Stimulated activated CD8-positive, alpha-beta memory T cell treated with anti-CD3 and anti-CD28 coated beads, Interleukin-7, amount 100 ng/mL, for 24 hours (primary cell): ENCODE data around the gene CKLF.
"Not testable (repeated sequence)": the region's sequence is repeated elsewhere in the genome, so short reads cannot be mapped to it uniquely, and the experiment has no call there.

ENCODE experiments used
- DNase-seq: peaks from one replicate; pipeline ENCODE4 v3.0.0-alpha.2; 2020; ENCODE audit warnings: low read depth

The CKLF gene

DNA sequence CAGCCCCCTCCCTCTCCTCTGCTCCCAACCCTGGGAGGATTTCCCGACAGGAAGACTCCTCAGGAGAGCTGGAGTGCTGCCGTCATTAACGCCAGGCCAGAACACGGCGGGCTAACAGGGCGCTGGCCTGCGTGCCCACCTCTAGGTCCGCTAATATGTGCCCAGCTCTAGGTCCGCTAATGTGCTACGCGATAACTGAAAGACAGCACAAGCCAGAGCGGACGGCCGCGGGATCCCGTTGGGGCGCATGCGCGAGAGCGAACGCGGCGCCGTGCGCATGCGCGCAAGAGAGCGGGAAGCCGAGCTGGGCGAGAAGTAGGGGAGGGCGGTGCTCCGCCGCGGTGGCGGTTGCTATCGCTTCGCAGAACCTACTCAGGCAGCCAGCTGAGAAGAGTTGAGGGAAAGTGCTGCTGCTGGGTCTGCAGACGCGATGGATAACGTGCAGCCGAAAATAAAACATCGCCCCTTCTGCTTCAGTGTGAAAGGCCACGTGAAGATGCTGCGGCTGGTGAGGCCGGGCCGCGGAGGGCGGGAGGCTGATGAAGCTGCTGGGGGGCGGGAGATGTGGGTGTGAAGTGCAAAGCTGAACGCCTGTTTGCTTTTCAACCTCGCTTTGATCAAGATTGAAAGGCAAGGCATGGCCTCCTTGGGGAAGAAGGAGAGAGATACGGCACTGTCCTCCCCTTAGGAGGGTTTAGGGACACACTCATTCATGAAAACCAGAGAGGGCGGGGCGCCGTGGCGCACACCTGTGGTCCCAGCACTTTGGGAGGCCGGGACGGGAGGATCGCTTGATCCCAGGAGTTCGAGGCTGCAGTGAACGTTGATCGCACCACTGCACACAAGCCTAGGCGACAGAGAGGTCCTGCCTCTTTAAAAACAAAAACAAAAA, at the start of gene CKLF:
Gene CKLF, plus strand, starts transcription at position 291 of the 892 bp plus-strand sequence. Its CDS starts 140 bp downstream, at position 431.
- peak; percentile 72 for DNase-seq

DNA sequence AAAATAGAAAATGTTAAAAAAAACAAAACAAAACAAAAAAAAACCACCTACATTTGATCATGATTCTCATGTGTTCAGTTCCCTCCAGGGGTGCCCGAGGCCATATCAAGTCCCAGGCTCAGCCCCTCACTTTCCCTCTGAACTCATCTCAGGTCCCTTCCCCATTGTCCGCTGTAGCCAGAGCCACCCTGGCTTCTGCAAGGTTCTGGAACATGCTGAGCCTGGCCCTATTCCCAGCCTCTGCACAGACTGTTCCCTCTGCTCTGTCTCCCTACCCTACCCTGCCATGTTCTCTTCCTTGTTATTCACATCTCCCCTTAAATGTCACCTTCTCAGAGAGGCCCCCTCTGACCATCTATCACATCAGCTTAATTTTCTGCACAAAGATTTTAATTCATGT, 49.3 kb upstream of the CKLF start:
- no peak for DNase-seq

- no peak for DNase-seq
Observed at GRCh38 chr16:66503612-66504011, 48.8 kb upstream of the CKLF start.

- DNase-seq, result no peak
Observed at GRCh38 chr16:66507731-66508239, 44.6 kb upstream of the CKLF start.

- no peak for DNase-seq
Observed at GRCh38 chr16:66508248-66508913, 44.0 kb upstream of the CKLF start.

- DNase-seq, result no peak
Observed at GRCh38 chr16:66508914-66509496, 43.4 kb upstream of the CKLF start.

- DNase-seq, result no peak
Observed at GRCh38 chr16:66509576-66509975, 42.8 kb upstream of the CKLF start.

DNA sequence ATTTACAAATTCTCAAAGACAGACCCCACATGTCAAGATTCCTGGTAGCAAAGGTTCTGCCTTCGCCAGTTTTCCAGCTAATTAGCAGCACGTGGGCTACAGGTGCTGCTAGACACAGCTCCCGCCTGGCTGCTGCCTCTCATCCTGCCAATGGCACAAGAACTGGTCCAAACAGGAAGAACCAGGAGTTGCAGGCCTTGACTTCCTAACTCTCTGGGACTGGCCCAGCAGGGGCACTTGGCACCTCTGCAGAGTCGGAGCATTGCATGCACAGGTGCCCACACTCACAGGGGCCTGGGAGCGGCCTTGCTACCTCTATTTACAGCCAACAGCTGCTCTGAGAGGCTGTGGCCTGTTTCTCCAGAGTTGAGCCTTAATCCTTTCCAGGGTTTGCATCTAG, 42.1 kb upstream of the CKLF start:
- DNase-seq, result no peak

DNA sequence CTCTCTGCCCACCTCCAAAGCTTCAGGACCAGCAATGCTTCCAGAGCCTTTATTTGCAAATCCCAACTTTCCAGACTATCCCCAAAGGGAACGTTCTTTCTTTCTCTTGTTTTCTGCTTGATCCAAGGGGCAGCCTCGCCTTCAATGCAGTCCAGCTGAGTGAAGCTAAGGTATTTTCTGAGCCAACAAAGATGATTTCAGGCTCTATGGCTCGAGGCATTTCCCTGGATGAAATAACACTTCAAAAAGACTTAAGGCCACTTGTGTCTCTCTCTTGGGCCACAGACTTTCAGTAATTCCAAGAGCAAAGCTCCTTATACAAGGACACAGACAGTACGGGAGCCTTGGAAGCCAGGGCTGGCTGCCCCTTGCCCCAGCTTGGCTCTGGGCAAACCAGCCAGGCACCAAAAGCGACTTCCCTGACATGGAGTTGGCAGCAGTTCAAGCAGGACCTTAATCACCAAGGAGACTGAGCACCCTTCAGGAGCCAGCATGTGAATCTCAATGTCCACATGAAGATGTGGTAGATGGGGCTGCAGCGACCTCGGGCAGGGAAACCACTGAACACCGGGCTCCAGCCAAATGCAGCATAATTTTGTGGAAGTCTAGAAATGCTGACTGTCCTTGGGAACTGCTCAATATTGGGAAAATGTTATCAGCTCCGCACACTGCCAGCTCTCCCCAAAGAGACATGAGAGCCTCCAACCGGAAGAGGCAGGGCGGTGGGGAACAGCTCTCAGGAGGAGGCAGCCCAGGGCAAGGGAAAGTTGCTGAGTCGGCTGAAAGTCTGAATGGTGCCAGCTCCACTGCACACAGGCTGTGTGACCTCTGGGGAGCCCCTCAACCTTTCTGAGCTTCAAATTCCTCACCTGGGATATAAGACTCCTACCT, 41.4 kb upstream of the CKLF start:
- no peak for DNase-seq

- no peak for DNase-seq
Observed at GRCh38 chr16:66511602-66512271, 40.6 kb upstream of the CKLF start.

- no peak for DNase-seq
Observed at GRCh38 chr16:66512272-66513110, 39.9 kb upstream of the CKLF start.

DNA sequence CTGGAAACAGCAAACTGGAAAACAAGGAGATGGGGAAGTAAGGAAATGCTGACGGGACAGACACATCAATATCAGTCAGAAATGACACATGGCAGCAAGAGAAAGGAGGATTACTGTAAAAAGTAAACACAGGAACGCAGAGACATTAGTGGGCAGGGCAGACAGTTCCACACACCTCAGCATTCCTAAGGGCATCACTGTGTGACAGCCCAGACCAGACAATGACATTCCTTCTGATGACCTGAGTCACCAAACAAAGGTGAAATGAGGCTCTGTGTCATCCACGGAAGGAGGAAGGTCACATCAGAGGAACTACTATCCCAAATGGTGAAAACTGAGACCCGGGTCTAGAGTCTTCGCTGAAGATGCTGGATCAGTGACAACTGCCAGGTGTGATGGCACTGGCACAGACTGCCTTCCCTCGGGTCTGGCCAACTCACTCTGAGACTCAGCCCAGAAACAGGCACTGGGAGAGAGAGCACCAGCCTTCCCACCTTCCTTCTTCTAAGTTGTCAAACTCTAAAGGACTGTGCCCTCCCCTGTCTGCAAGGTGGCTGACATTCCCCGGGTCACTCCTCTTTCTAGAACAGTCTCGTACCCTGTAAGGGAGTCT, 39.2 kb upstream of the CKLF start:
- DNase-seq, result no peak

DNA sequence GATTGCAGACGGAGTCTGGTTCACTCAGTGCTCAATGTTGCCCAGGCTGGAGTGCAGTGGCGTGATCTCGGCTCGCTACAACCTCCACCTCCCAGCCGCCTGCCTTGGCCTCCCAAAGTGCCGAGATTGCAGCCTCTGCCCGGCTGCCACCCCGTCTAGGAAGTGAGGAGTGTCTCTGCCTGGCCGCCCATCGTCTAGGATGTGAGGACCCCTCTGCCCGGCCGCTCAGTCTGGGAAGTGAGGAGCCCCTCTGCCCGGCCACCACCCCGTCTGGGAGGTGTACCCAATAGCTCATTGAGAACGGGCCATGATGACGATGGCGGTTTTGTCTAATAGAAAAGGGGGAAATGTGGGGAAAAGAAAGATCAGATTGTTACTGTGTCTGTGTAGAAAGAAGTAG, 38.0 kb upstream of the CKLF start:
- not testable (repeated sequence) for DNase-seq

DNA sequence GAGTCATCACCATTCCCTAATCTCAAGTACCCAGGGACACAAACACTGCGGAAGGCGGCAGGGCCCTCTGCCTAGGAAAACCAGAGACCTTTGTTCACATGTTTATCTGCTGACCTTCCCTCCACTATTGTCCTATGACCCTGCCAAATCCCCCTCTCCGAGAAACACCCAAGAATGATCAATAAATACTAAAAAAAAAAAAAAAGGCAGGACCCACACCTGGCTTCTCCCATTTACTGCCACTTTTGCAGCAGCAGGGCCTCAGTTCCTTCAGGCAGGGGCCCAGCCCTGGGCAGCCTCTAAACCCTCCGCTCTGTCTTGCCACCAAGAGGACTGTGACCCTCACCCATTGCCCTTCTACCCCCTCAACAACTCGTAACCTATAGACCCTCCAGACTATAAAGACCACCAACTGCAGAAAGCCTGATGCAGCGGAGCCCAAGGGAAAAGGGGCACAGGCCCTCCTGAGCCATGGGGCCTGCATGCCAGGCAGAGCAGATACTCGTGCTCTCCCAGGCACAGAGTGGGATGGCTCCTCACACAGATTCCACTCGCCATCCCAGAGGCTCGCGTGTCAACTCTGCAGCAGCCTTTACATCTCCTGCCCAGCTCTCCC, 37.3 kb upstream of the CKLF start:
- not testable (repeated sequence) for DNase-seq

DNA sequence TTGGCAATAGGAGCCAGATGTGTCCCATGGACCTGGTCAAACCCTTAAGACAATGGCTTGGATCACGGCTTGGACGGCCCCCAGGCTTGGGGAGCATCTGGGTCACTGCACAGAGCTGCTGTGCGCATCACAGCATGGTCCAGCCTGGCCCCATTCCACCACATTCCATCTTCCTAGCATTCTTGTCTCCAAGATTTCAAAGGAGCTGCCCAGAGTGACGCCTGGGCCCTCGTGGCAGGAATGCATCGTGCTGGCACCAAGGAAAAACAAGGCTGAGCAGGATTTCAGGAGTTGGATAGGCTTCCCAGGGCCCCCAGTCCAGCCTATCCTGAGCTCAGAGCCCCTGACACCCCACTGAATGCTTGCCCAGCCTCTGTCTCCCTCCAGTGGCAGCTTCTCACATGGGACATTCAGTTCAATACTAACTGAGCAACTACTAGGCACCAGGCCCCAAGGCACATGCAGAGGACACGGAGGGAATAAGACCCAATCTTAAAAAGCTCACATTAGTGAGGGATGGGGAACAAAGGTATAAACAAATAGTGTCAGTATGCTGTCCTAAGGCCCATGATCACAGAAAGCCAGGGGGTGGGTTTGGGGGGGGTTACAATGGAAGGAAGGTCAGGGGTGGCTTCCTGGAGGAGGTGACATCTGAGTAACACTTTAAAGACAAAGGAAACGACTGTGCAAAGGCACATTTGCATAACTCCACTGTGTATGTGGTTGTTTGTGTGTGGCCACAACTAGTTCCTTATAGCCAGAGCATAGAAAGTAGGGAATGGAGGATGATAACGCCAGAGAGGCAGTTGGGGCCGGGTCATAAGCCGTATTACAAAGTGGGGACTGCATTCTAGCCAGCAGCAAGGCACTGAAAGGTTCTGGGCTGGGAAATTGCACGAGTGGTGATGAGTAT, 36.5 kb upstream of the CKLF start:
- DNase-seq, result no peak

DNA sequence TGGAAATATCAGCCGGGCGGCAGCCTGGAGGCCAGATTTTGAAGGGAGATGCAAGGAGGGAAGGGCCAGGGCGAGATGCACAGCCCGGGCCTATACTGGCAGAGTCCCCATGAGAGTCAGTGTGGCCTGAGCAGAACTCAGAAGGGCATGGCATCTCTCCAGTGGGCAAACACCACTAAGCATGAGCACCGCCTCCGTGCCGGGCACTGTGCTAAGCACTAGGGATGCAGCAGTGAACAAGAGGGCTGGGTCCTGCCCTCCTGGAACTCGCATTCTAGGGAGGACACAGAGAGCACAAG, 35.9 kb upstream of the CKLF start:
- no peak for DNase-seq

DNA sequence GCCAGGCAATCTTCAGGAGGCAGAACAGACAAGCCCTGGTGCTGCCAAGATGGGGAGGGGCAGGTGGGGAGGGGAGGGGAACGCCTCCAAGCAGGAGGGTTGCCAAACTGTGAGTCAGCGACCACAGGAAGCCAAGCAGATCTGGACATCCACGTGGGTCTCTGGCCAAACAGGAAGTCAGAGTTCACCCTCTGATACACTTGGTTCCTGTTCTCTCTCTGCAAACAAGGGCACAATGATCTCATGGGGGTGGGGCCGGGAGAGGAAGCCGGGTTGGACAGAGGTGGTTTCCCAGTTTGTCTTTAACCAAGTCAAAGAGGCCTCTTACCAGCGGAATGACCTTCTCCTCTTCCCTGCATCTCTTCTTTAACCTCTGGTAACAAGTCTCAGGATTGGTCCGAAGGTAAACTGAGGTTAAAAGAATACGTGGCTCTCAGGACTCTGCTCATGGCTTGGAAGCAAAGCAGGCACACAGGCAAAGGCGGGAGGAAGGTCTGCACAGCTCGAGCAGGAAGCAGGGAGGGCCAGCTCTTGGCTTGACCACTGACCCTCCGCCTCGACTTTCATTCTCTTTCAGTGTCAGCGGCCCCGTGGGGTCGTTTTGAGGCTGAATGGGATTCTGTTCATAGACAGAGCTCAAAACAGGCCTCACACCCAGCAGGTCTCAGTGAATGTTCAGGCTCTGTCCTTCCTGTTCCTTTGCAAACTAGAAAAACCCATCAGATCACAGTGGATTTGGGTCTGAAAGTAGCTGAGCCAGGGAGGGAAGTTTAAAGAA, 35.4 kb upstream of the CKLF start:
- peak; percentile 35 for DNase-seq
